Pancreas (tissue), 10 donors: Measurements from ENCODE around the gene ZNF484. TPM values are rescaled to one million over a fixed set of nuclear protein-coding genes. Genes with fewer than 3 reads are reported as not detected.

Source experiments
- ATAC-seq, 4 donors: fragments of 200-7000 bp; cut with Tn5 transposase; one replicate each; pipeline versions ENCODE4 v1.8.0 to v1.9.1; 2020; ENCODE audit warnings: mild to moderate bottlenecking in 4 of 4, moderate library complexity in 4 of 4
- DNase-seq, 6 donors: peaks; one replicate each; pipeline ENCODE4 v3.0.0-alpha.2; 2020
- FAIRE-seq: peaks from 2 replicates; lab custom pipeline; 2012; peaks lifted over from hg19 to GRCh38; lab: Jason Lieb, UNC
- H3K27ac ChIP-seq, 4 donors: fragments of 200-600 bp; sonication (generic); 1 replicate in 3 of 4; 2 replicates in 1 of 4; pipeline versions ENCODE4 v1.5.0 to v1.8.0; 2020
- H3K27me3 ChIP-seq, 4 donors: fragments of 200-600 bp; one replicate each; pipeline ENCODE4 v1.8.0; 2021
- H3K36me3 ChIP-seq, 3 donors: fragments of 200-600 bp; sonication (generic) in 1 of 3; one replicate each; pipeline versions ENCODE4 v1.5.0 to v1.8.0; 2020 to 2021
- H3K4me1 ChIP-seq, 3 donors: fragments of 200-600 bp; one replicate each; pipeline ENCODE4 v1.8.0; 2021
- H3K4me3 ChIP-seq, 4 donors: fragments of 200-600 bp; sonication (generic) in 2 of 4; one replicate each; pipeline versions ENCODE4 v1.5.0 to v1.8.0; 2020 to 2021
- H3K9me3 ChIP-seq, 4 donors: fragments of 200-600 bp; one replicate each; pipeline ENCODE4 v1.8.0; 2021
- CTCF ChIP-seq, 4 donors: fragments of 200-600 bp; sonication (generic) in 3 of 4; IDR thresholded peaks; one replicate each; pipeline versions ENCODE4 v1.5.0 to v1.8.0; 2021; ENCODE audit warnings: antibody characterized with exemption in 4 of 4
- WGBS, 2 donors: extraction: QIAGEN DNeasy Blood & Tissue Kit; methylation state at CpG; one replicate each; pipeline ENCODE4 v1.1.7; 2013; 5-methylcytosine and 5-hydroxymethylcytosine counted together
- intact Hi-C, 3 donors: fragments of 100-400 bp; cut with DNase I; formaldehyde crosslinking; loops; one replicate each; pipeline versions ENCODE4 v1.11.1 to v1.14.2; 2022
- polyA plus RNA-seq, 2 donors: library from polyadenylated mRNA; stranded (reverse); fragments of 200-250 nt; gene quantifications; one replicate each; pipeline ENCODE4 v1.2.3, GENCODE V29; 2013
- total RNA-seq, 6 donors: library from RNA; stranded (reverse); fragmentation: NEBNext Ultra II Directional in 4 of 6; extraction: Animal tissue kit (Norgen Biotek cat#: 25700) in 4 of 6; gene quantifications; one replicate each; pipeline versions ENCODE4 v1.2.1 to v1.2.4, GENCODE V29; 2021 to 2023
- donor health status: healthy with polysubstance abuse.
- donor health status: DM: no; HTN: no; CAD: no; lungs with moderate emphysema.
- donor health status: DM: no; HTN: no; CAD: no.
- donor health status: control.
- donor health status: control.
- donor health status: Bipolar disorder and iron deficiency.
- donor health status: DM: yes; HTN: yes; CAD: no.
- donor health status: DM: no; HTN: no; CAD: no.
- donor health status: DM: no; HTN: no; CAD: no.
- donor health status: DM: yes; HTN: yes; CAD: no.

The ZNF484 gene
- total and polyA plus RNA-seq, 8 donors = 0.84 to 5.9 (median 2.4) TPM

- TF ChIP-seq CTCF (IDR thresholded peaks at IDR 0.05) = no peak
- ATAC-seq (peak; percentile 87 to 93 (median 92)), DNase-seq (peak; percentile 51 to 90 (median 71)), FAIRE-seq (no peak)
- Histone ChIP-seq H3K9me3 (no peaks in the 10 kb centered on the region), H3K4me3 (peak overlapping the region in 3 of 4 donors; percentile 3 to 39 (median 25)), H3K27ac (no peak overlapping the region), H3K27me3 (peaks cover 13 to 70% (median 29%) of the 10 kb centered on the region in 4 donors), H3K4me1 (peaks cover 0 to 13% (median 10%) of the 10 kb centered on the region in 3 donors), H3K36me3 (no peaks in the 10 kb centered on the region)
- 1% methylated on average over 58 to 60 of the region's 60 CpGs for WGBS, 2 donors
- intact Hi-C loops = no loop called here
Observed at GRCh38 chr9:92808726-92809451, 68.9 kb downstream of the ZNF484 start.

GRCh38 chr9:92807757-92808725 is 69.8 kb downstream of the ZNF484 start:
- intact Hi-C loops = no loop called here
- Histone ChIP-seq H3K27ac (no peak overlapping the region), H3K4me3 (peak overlapping the region in 2 of 4 donors; percentile 25 to 39), H3K4me1 (peaks cover 0 to 13% (median 10%) of the 10 kb centered on the region in 3 donors), H3K27me3 (peaks cover 13 to 70% (median 26%) of the 10 kb centered on the region in 4 donors), H3K9me3 (no peaks in the 10 kb centered on the region), H3K36me3 (no peaks in the 10 kb centered on the region)
- FAIRE-seq (no peak), ATAC-seq (peak; percentile 13 to 33 (median 26)), DNase-seq (peak in 3 of 6 donors; percentile 29 to 85 (median 64))
- no peak for TF ChIP-seq CTCF (IDR thresholded peaks at IDR 0.05)
- 4 to 5% methylated on average over 65 to 76 of the region's 76 CpGs for whole genome bisulfite sequencing, 2 donors

GRCh38 chr9:92807031-92807756 is 70.6 kb downstream of the ZNF484 start:
- 13 to 15% methylated on average over 35 to 44 of the region's 44 CpGs for WGBS, 2 donors
- Histone ChIP-seq H3K27me3 (peaks cover 13 to 64% (median 25%) of the 10 kb centered on the region in 4 donors), H3K4me1 (peaks cover 0 to 13% (median 10%) of the 10 kb centered on the region in 3 donors), H3K4me3 (no peak overlapping the region), H3K9me3 (no peaks in the 10 kb centered on the region), H3K27ac (no peak overlapping the region), H3K36me3 (no peaks in the 10 kb centered on the region)
- DNase-seq = no peak
- no peak for TF ChIP-seq CTCF (IDR thresholded peaks at IDR 0.05)
- FAIRE-seq = no peak
- intact Hi-C loops = no loop called here
- ATAC-seq = no peak

- FAIRE-seq (no peak), DNase-seq (no peak), ATAC-seq (no peak)
- Histone ChIP-seq H3K4me3 (no peak overlapping the region), H3K27ac (no peak overlapping the region), H3K9me3 (no peaks in the 10 kb centered on the region), H3K4me1 (peaks cover 0 to 13% (median 9%) of the 10 kb centered on the region in 3 donors), H3K27me3 (peaks cover 0 to 41% (median 7%) of the 10 kb centered on the region in 4 donors), H3K36me3 (no peaks in the 10 kb centered on the region)
- no peak for TF ChIP-seq CTCF (IDR thresholded peaks at IDR 0.05)
- intact Hi-C loops = no loop called here
- WGBS, 2 donors = 65 to 70% methylated on average over 6 of the region's 6 CpGs
Observed at GRCh38 chr9:92804727-92805126, 73.1 kb downstream of the ZNF484 start.
